ENCODE results near the gene SIX5.

DNA sequence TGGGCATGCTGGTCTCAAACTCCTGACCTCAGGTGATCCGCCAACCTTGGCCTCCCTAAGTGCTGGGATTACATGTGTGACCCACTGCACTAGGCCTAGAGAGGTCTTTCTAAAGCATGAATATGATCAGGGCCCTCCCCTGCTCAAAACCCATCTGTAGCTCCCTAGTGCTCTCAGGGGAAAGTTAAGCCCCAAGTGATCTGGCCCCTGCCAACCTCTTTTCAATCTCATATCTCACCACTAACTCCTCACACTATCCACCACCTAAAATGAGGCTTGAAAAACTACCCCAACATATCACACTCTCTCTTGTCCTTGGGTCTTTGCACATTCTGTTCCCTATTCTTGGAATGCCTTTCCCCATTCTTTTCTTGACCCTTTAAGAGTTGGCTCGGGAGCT, 25.6 kb upstream of the SIX5 start:
- TF ChIP-seq, protein P1, sequence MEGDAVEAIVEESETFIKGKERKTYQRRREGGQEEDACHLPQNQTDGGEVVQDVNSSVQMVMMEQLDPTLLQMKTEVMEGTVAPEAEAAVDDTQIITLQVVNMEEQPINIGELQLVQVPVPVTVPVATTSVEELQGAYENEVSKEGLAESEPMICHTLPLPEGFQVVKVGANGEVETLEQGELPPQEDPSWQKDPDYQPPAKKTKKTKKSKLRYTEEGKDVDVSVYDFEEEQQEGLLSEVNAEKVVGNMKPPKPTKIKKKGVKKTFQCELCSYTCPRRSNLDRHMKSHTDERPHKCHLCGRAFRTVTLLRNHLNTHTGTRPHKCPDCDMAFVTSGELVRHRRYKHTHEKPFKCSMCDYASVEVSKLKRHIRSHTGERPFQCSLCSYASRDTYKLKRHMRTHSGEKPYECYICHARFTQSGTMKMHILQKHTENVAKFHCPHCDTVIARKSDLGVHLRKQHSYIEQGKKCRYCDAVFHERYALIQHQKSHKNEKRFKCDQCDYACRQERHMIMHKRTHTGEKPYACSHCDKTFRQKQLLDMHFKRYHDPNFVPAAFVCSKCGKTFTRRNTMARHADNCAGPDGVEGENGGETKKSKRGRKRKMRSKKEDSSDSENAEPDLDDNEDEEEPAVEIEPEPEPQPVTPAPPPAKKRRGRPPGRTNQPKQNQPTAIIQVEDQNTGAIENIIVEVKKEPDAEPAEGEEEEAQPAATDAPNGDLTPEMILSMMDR (conservative IDR thresholded peaks at IDR 0.05; ENCODE audit: low read depth, low read length), result no peak
- TF ChIP-seq EZH2 (IDR thresholded peaks at IDR 0.05; ENCODE audit: borderline replicate concordance, low read depth, low read length, poor library complexity, severe bottlenecking), result no peak

Data from A673 (cell line).